Measurements from ENCODE around the gene TSPOAP1. TPM values are rescaled to one million over a fixed set of nuclear protein-coding genes. Genes with fewer than 3 reads are reported as not detected.

The TSPOAP1 gene
- total RNA-seq, 2 experiments from 2014 or later: 18.5 to 20.0 TPM

GRCh38 chr17:58316260-58316960 lies 12.2 kb downstream of the TSPOAP1 start:
- Mint-ChIP-seq H3K4me1 (ENCODE audit: low read depth) (peaks cover 11% of the 10 kb centered on the region), H3K27ac (peak overlapping the region; percentile 81), H3K9me3 (no peaks in the 10 kb centered on the region), H3K36me3 (ENCODE audit: low read depth) (peaks cover 2% of the 10 kb centered on the region), H3K27me3 (ENCODE audit: low read depth) (no peaks in the 10 kb centered on the region), H3K4me3 (no peak overlapping the region)
- CTCF ChIA-PET: interaction anchor here (0.5 to 5.5 kb wide), 31 partner anchors 8 to 175 kb away, joined by 3 to 92 read pairs (median 7); partner anchors contain the start of genes HSF5, RNF43 and SUPT4H1
- intact Hi-C loops (cut with micrococcal nuclease): loop anchor here (2.0 kb wide), 1 partner anchor 68 kb away; no protein-coding TSS in a partner anchor
- peak; percentile 3 for DNase-seq

- H3K36me3 Mint-ChIP-seq (ENCODE audit: low read depth): peaks cover 2% of the 10 kb centered on the region
- H3K9me3 Mint-ChIP-seq: no peaks in the 10 kb centered on the region
- H3K4me3 Mint-ChIP-seq: no peak overlapping the region
- DNase-seq: peak; percentile 1
- CTCF ChIA-PET: interaction anchor here (0.5 to 5.5 kb wide), 8 partner anchors 12 to 172 kb away, joined by 3 to 92 read pairs (median 8); partner anchors contain the start of genes HSF5 and RNF43
- peaks cover 11% of the 10 kb centered on the region for H3K4me1 Mint-ChIP-seq (ENCODE audit: low read depth)
- no peak overlapping the region for H3K27ac Mint-ChIP-seq
- no peaks in the 10 kb centered on the region for H3K27me3 Mint-ChIP-seq (ENCODE audit: low read depth)
- intact Hi-C loops (cut with micrococcal nuclease): loop anchor here (2.0 kb wide), 1 partner anchor 67 kb away; no protein-coding TSS in a partner anchor
These were observed 12.8 kb downstream of the TSPOAP1 start for GRCh38 chr17:58315750-58316149.

- Mint-ChIP-seq H3K27me3 (ENCODE audit: low read depth) (no peaks in the 10 kb centered on the region), H3K4me3 (no peak overlapping the region), H3K36me3 (ENCODE audit: low read depth) (peaks cover 2% of the 10 kb centered on the region), H3K4me1 (ENCODE audit: low read depth) (peaks cover 11% of the 10 kb centered on the region), H3K27ac (no peak overlapping the region), H3K9me3 (no peaks in the 10 kb centered on the region)
- intact Hi-C loops (cut with micrococcal nuclease): no loop called here
- CTCF ChIA-PET: interaction anchor here (1.0 to 5.5 kb wide), 8 partner anchors 8 to 173 kb away, joined by 3 to 92 read pairs (median 10); partner anchors contain the start of genes HSF5 and RNF43
- peak; percentile 3 for DNase-seq
These were observed 13.3 kb downstream of the TSPOAP1 start for GRCh38 chr17:58315281-58315711.

DNA sequence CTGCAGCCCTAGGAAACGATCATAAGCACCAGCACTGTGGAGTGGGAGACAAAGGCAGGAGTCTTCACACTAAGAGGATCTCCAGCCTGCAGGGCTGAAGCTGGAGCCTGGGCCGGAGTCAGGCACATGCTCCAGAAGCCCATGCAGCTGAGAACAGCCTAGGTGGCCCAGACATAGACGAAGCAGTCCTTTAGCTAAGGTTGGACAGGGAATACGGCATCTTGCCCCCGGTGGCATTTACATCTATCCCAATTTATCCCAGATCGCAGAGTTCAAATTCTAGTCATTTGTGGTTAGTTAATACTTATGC lies 13.9 kb downstream of the TSPOAP1 start:
- H3K36me3 Mint-ChIP-seq (ENCODE audit: low read depth): peaks cover 2% of the 10 kb centered on the region
- H3K27ac Mint-ChIP-seq: no peak overlapping the region
- no peaks in the 10 kb centered on the region for H3K9me3 Mint-ChIP-seq
- intact Hi-C loops (cut with micrococcal nuclease): no loop called here
- no peak for DNase-seq
- H3K4me3 Mint-ChIP-seq: no peak overlapping the region
- CTCF ChIA-PET: interaction anchor here (0.8 to 5.5 kb wide), 6 partner anchors 9 to 173 kb away, joined by 3 to 92 read pairs (median 6); partner anchors contain the start of genes HSF5 and RNF43
- peaks cover 11% of the 10 kb centered on the region for H3K4me1 Mint-ChIP-seq (ENCODE audit: low read depth)
- no peaks in the 10 kb centered on the region for H3K27me3 Mint-ChIP-seq (ENCODE audit: low read depth)

DNA sequence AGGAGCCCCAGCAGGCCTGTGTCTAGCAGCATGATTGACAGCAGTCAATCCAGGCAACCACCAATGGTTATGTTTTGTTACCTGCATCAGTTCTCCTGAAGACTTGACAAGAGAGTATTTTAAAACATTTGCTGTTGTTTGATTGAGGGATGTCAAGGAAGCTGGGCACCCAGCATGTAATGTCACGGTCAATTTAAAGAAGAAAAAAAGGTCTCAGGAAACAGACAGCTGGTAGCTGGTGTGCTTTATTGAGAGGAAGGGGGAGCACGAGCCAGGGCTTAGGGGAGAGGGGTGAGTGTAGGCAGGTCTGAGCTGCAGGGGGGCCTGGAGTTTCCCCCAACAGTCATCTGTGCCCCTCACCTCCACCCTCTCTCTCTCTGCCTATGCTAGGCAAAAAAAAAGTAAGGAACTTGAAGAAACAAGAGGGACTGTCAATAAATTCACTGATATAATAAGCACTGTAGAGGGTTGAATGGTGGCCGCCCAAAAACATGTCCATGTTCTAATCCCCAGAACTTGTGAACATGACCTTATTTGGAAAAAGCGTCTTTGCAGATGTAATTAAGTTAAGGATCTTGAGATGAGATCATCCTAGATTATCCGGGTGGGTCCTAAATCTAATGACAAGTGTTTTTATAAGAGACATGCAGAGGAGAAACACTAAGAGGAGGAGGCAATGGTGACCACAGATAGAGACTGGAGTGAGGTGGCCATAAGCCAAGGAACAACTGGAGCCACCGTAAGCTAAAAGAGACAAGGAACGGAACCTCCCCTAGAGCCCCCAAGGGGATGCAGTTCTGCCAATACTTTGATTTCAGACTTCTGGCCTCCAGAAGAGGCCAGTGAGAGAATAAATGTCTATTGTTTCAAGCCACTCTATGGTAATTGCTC lies 14.5 kb downstream of the TSPOAP1 start:
- Mint-ChIP-seq H3K4me3 (no peak overlapping the region), H3K4me1 (ENCODE audit: low read depth) (peaks cover 11% of the 10 kb centered on the region), H3K27ac (no peak overlapping the region), H3K36me3 (ENCODE audit: low read depth) (peaks cover 4% of the 10 kb centered on the region), H3K9me3 (no peaks in the 10 kb centered on the region), H3K27me3 (ENCODE audit: low read depth) (no peaks in the 10 kb centered on the region)
- no peak for DNase-seq
- CTCF ChIA-PET: interaction anchor here (0.5 to 5.5 kb wide), 8 partner anchors 9 to 174 kb away, joined by 3 to 92 read pairs (median 3); partner anchors contain the start of gene HSF5
- intact Hi-C loops (cut with micrococcal nuclease): no loop called here

GRCh38 chr17:58312829-58313228 lies 15.8 kb downstream of the TSPOAP1 start:
- DNase-seq: peak; percentile 3
- Mint-ChIP-seq H3K27me3 (ENCODE audit: low read depth) (no peaks in the 10 kb centered on the region), H3K36me3 (ENCODE audit: low read depth) (peaks cover 5% of the 10 kb centered on the region), H3K4me1 (ENCODE audit: low read depth) (peaks cover 7% of the 10 kb centered on the region), H3K9me3 (no peaks in the 10 kb centered on the region), H3K27ac (no peak overlapping the region), H3K4me3 (no peak overlapping the region)
- intact Hi-C loops (cut with micrococcal nuclease): no loop called here
- CTCF ChIA-PET: interaction anchor here (0.7 to 2.9 kb wide), 4 partner anchors 9 to 135 kb away, joined by 3 to 10 read pairs (median 4); no protein-coding TSS in a partner anchor

- Mint-ChIP-seq H3K27ac (no peak overlapping the region), H3K4me1 (ENCODE audit: low read depth) (no peaks in the 10 kb centered on the region), H3K9me3 (no peaks in the 10 kb centered on the region), H3K27me3 (ENCODE audit: low read depth) (no peaks in the 10 kb centered on the region), H3K4me3 (no peak overlapping the region), H3K36me3 (ENCODE audit: low read depth) (peaks cover 3% of the 10 kb centered on the region)
- DNase-seq: no peak
- intact Hi-C loops (cut with micrococcal nuclease): no loop called here
- CTCF ChIA-PET: interaction anchor here (0.8 to 2.9 kb wide), 3 partner anchors 8 to 136 kb away, joined by 3 to 10 read pairs (median 5); no protein-coding TSS in a partner anchor
These were observed 16.5 kb downstream of the TSPOAP1 start for GRCh38 chr17:58312021-58312630.

- peaks cover 3% of the 10 kb centered on the region for H3K36me3 Mint-ChIP-seq (ENCODE audit: low read depth)
- no peaks in the 10 kb centered on the region for H3K9me3 Mint-ChIP-seq
- no peaks in the 10 kb centered on the region for H3K27me3 Mint-ChIP-seq (ENCODE audit: low read depth)
- H3K4me1 Mint-ChIP-seq (ENCODE audit: low read depth): no peaks in the 10 kb centered on the region
- intact Hi-C loops (cut with micrococcal nuclease): no loop called here
- CTCF ChIA-PET: interaction anchor here (0.6 to 1.7 kb wide), 2 partner anchors 106 to 191 kb away, joined by 3 to 4 read pairs; partner anchors contain the start of gene RNF43
- no peak overlapping the region for H3K27ac Mint-ChIP-seq
- H3K4me3 Mint-ChIP-seq: no peak overlapping the region
- DNase-seq: peak; percentile 2
These were observed 17.1 kb downstream of the TSPOAP1 start for GRCh38 chr17:58311429-58311894.

DNA sequence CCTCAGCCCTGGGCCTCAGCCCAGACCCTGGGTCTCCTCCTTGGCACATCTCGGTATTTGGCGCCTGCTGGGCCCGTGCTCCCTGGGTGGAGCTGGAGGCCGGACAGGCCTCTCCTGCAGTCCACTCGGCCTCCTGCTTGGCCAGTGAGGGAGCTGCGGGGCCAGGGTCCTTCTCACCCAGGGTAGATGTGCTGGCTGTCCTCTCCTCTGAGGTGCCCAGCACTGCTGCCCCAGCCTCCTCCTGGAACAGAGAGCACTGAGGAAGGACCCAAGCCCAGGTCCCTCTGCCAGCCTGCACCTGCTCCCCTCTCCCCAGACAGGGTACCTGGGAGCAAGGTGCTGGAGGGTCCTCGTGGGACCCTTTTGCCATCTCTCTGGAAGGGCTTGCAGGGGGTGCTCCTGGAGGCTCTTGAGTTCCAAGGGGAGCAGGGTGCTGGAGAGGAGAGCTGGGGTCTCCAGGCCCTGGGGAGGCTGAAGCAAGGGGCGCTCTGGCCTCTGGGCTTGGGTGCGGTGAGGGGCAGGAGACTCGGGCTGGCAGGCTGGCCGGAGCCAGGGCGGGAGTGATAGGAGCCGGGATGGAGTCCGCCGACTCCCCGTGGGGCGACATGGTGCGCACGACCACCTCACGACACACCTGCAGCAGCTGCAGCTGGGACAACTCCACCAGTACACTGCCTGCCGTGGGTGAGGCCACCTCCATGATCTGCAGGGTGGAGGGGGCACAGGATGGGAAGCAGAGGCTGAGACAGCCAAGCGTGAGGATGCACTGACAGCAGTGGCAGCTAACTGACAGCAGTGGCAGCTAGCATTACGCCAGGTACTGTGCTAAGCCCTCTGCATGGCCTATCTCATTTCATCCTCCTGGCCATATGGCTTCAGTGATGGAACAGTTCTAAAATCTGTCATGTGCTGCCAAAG lies 17.8 kb downstream of the TSPOAP1 start:
- Mint-ChIP-seq H3K4me1 (ENCODE audit: low read depth) (no peaks in the 10 kb centered on the region), H3K27ac (no peak overlapping the region), H3K4me3 (no peak overlapping the region), H3K27me3 (ENCODE audit: low read depth) (no peaks in the 10 kb centered on the region), H3K9me3 (no peaks in the 10 kb centered on the region), H3K36me3 (ENCODE audit: low read depth) (peaks cover 3% of the 10 kb centered on the region)
- CTCF ChIA-PET: interaction anchor here (0.6 to 1.7 kb wide), 2 partner anchors 106 to 191 kb away, joined by 3 to 4 read pairs; partner anchors contain the start of gene RNF43
- DNase-seq: no peak
- intact Hi-C loops (cut with micrococcal nuclease): no loop called here

DNA sequence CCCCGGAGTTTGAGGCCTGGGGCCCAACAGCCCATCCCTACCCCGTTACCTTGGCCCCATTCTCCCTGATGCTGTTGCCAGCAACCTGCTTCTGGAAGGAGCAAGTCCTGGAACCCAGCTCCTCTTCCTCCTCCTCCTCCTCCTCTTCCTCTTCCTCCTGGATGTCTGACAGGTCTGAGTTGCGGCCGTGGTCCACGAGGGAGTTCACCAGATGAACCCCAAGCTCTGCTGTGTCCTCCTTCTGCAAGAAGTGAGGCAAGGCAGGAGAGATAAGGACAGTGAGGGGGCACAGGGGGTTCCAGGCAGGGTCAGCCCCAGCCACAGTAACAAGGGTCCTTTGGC lies 18.7 kb downstream of the TSPOAP1 start:
- DNase-seq: no peak
- intact Hi-C loops (cut with micrococcal nuclease): no loop called here
- H3K36me3 Mint-ChIP-seq (ENCODE audit: low read depth): peaks cover 3% of the 10 kb centered on the region
- CTCF ChIA-PET: interaction anchor here (1.7 kb wide), 2 partner anchors 7 to 107 kb away, joined by 4 to 8 read pairs; partner anchors contain the start of gene RNF43
- H3K4me1 Mint-ChIP-seq (ENCODE audit: low read depth): no peaks in the 10 kb centered on the region
- no peaks in the 10 kb centered on the region for H3K27me3 Mint-ChIP-seq (ENCODE audit: low read depth)
- H3K4me3 Mint-ChIP-seq: no peak overlapping the region
- no peak overlapping the region for H3K27ac Mint-ChIP-seq
- no peaks in the 10 kb centered on the region for H3K9me3 Mint-ChIP-seq

Data from activated naive CD4-positive, alpha-beta T cell treated with anti-CD3 and anti-CD28 coated beads for 36 hours (primary cell).